Measurements from ENCODE around the gene ATP8A2. TPM values are rescaled to one million over a fixed set of nuclear protein-coding genes. Genes with fewer than 3 reads are reported as not detected.

Gene ATP8A2
- total RNA-seq, 4 donors from 2014 or later: 0.20 to 1.1 (median 0.59) TPM

DNA sequence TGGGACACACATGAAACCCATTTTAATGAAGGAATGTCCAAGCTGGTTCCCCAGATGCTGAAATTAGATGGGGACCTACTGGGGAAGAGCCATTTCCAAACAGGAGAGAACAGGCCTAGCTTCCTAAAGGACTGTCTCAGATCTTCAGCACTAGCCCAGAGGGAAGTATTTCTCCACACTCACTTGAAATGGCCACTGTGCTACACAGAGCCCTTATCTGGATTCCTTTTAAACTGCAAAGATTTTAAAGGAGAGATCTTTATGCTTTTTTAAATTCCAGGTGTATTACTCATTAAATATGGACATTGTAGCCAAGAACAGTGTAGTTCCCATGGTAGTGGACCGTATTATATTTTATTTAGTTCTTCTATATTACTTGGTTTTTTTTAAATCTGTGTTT, 424.7 kb downstream of the ATP8A2 start:
- Histone ChIP-seq H3K36me3 (no peaks in the 10 kb centered on the region), H3K4me3 (no peak overlapping the region), H3K27ac (no peak overlapping the region), H3K4me1 (peaks cover 0 to 13% (median 3%) of the 10 kb centered on the region in 4 donors), H3K27me3 (no peaks in the 10 kb centered on the region), H3K9me3 (no peaks in the 10 kb centered on the region)
- intact Hi-C loops (cut with DNase I; ENCODE audit: low total_unique reads) (no loop called here), in situ Hi-C loops (cut with MboI; ENCODE audit: low pct_ligation_motif_present in 1 of 4, low pct_unique_long_range_greater_than_20kb in 1 of 4, low sequenced_read_pairs in 3 of 4) (no loop called here)
- WGBS, 2 donors (ENCODE audit: low coverage in 1 of 2): 82 to 92% methylated on average over 1 of the region's 1 CpG
- no peak for DNase-seq
- TF ChIP-seq POLR2AphosphoS5 (IDR thresholded peaks at IDR 0.05) (no peak), EP300 (IDR thresholded peaks at IDR 0.05; ENCODE audit: low read depth) (no peak), POLR2A (IDR thresholded peaks at IDR 0.05) (no peak)
- TF ChIP-seq, protein P1, sequence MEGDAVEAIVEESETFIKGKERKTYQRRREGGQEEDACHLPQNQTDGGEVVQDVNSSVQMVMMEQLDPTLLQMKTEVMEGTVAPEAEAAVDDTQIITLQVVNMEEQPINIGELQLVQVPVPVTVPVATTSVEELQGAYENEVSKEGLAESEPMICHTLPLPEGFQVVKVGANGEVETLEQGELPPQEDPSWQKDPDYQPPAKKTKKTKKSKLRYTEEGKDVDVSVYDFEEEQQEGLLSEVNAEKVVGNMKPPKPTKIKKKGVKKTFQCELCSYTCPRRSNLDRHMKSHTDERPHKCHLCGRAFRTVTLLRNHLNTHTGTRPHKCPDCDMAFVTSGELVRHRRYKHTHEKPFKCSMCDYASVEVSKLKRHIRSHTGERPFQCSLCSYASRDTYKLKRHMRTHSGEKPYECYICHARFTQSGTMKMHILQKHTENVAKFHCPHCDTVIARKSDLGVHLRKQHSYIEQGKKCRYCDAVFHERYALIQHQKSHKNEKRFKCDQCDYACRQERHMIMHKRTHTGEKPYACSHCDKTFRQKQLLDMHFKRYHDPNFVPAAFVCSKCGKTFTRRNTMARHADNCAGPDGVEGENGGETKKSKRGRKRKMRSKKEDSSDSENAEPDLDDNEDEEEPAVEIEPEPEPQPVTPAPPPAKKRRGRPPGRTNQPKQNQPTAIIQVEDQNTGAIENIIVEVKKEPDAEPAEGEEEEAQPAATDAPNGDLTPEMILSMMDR (IDR thresholded peaks at IDR 0.05): no peak

DNA sequence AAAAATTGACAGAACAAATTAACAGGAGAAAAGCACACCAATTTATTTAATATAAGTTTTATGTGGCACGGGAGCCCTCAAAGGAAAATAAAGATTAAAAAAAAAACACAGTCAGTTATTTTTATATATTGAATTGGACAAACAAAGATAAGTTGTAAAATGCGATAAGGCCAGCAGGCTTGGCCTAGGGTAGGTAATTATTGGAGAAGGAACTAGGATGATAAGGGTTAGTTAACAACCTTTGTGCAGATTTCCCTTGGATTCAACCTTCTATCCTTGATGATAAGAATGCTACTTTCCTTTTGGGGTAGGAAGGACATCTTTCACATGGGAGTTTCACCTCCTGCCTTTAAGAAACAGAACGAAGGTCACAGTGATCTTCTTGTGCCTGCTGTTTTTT, 427.2 kb downstream of the ATP8A2 start:
- DNase-seq: no peak
- H3K36me3 ChIP-seq: no peaks in the 10 kb centered on the region
- intact Hi-C loops (cut with DNase I; ENCODE audit: low total_unique reads) (no loop called here), in situ Hi-C loops (cut with MboI; ENCODE audit: low pct_ligation_motif_present in 1 of 4, low pct_unique_long_range_greater_than_20kb in 1 of 4, low sequenced_read_pairs in 3 of 4) (no loop called here)
- TF ChIP-seq POLR2AphosphoS5 (IDR thresholded peaks at IDR 0.05) (no peak), POLR2A (IDR thresholded peaks at IDR 0.05) (no peak), EP300 (IDR thresholded peaks at IDR 0.05; ENCODE audit: low read depth) (no peak)
- TF ChIP-seq, protein P1 (IDR thresholded peaks at IDR 0.05): no peak
- no peaks in the 10 kb centered on the region for H3K9me3 ChIP-seq
- no peak overlapping the region for H3K4me3 ChIP-seq
- H3K4me1 ChIP-seq: peaks cover 0 to 13% (median 3%) of the 10 kb centered on the region in 4 donors
- no peaks in the 10 kb centered on the region for H3K27me3 ChIP-seq
- H3K27ac ChIP-seq: no peak overlapping the region
- WGBS, 2 donors (ENCODE audit: low coverage in 1 of 2): 52 to 55% methylated on average over 2 to 3 of the region's 3 CpGs

DNA sequence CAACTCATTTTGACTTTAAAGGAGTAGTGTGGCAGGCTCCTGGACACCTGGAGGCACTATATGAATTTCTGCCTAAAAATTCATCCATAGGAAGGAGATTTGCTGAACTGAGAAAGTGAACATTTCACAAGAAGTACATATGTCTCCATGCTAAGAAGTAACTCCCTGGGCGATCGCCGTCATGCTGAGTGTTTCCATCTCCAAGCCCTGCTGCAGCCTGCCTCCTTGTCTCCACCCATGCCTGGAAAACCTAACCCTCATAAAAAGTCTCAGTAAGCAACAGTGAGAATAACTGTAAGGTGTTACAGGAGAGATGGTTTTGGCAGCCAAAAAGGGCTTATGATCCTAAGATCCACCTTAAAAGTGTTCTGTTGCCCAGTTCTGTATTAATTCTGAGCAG, 428.7 kb downstream of the ATP8A2 start:
- no peak for TF ChIP-seq POLR2AphosphoS5 (IDR thresholded peaks at IDR 0.05)
- TF ChIP-seq POLR2A (IDR thresholded peaks at IDR 0.05): no peak
- no peak for TF ChIP-seq EP300 (IDR thresholded peaks at IDR 0.05; ENCODE audit: low read depth)
- TF ChIP-seq, protein P1 (IDR thresholded peaks at IDR 0.05): no peak
- H3K4me3 ChIP-seq: no peak overlapping the region
- WGBS, 2 donors (ENCODE audit: low coverage in 1 of 2): 77 to 81% methylated on average over 3 of the region's 3 CpGs
- intact Hi-C loops (cut with DNase I; ENCODE audit: low total_unique reads): no loop called here
- H3K27ac ChIP-seq: no peak overlapping the region
- no peaks in the 10 kb centered on the region for H3K27me3 ChIP-seq
- DNase-seq: no peak
- H3K36me3 ChIP-seq: no peaks in the 10 kb centered on the region
- H3K4me1 ChIP-seq: peaks cover 0 to 13% (median 3%) of the 10 kb centered on the region in 4 donors
- in situ Hi-C loops (cut with MboI; ENCODE audit: low pct_ligation_motif_present in 1 of 4, low pct_unique_long_range_greater_than_20kb in 1 of 4, low sequenced_read_pairs in 3 of 4): no loop called here
- H3K9me3 ChIP-seq: no peaks in the 10 kb centered on the region

DNA sequence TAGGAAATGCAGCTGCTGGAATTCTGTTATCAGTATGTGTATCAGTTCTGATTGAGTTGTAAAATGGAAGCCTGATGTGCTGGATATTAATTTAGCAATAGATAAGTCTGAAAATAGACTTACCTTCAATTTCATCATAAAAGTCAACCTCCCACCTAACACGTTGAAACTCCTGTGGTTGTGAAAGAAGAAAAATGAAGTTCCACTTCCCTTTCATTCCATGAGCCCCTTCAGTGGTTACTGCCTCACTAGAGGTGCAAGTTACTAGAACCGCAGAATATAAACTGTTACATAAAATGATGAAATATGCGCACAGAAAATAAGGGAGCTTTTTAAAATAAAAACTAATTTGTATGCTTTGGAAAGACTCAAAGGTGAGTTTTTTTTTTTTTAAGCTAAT, 430.8 kb downstream of the ATP8A2 start:
- WGBS, 2 donors (ENCODE audit: low coverage in 1 of 2): 54 to 66% methylated on average over 3 of the region's 3 CpGs
- TF ChIP-seq POLR2A (IDR thresholded peaks at IDR 0.05) (no peak), POLR2AphosphoS5 (IDR thresholded peaks at IDR 0.05) (no peak), EP300 (IDR thresholded peaks at IDR 0.05; ENCODE audit: low read depth) (no peak)
- TF ChIP-seq, protein P1 (IDR thresholded peaks at IDR 0.05): no peak
- intact Hi-C loops (cut with DNase I; ENCODE audit: low total_unique reads): no loop called here

More for the DNA sequence above, 430.8 kb downstream of the ATP8A2 start:
- Histone ChIP-seq H3K9me3 (no peaks in the 10 kb centered on the region), H3K27me3 (no peaks in the 10 kb centered on the region), H3K36me3 (no peaks in the 10 kb centered on the region), H3K4me1 (peaks cover 0 to 13% (median 3%) of the 10 kb centered on the region in 4 donors), H3K4me3 (no peak overlapping the region), H3K27ac (no peak overlapping the region)
- no peak for DNase-seq
- in situ Hi-C loops (cut with MboI; ENCODE audit: low pct_ligation_motif_present in 1 of 4, low pct_unique_long_range_greater_than_20kb in 1 of 4, low sequenced_read_pairs in 3 of 4): no loop called here

Data from transverse colon (tissue), 4 donors.